GM19324 (cell line): ENCODE results near the gene KAT6B.
A peak's percentile ranks its signal among the peaks of the same experiment; 100 is the strongest.

Experiments
- ATAC-seq: cut with Tn5 transposase; IDR thresholded peaks from one replicate; pipeline ENCODE4 v1.9.1; 2021; ENCODE audit warnings: mild to moderate bottlenecking, moderate library complexity; ENCODE audit not compliant: unreplicated experiment, low FRiP score

Gene KAT6B

GRCh38 chr10:74822521-74823089, 3.8 kb upstream of the KAT6B start:
- ATAC-seq, result no peak

DNA sequence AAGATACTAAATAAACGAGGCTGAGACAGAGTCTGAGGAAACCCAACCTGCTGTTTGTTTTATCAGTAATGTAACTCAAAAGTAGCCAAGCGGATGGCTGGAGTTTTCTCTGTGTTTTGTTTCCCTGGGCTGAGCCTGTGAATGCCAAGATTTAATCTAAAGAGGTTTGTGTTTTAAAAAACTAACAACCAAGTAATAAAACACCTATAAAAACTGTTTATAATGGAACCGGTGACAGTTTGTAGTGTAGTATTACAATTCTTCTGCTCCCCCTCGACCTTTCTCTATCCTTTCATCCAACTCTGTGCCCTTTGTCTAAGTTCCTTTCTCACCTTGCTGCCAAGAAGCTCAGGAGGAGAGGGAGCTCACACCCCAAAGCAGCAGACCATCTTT, 2.6 kb upstream of the KAT6B start:
- ATAC-seq, result no peak

GRCh38 chr10:74824184-74824899, 2.1 kb upstream of the KAT6B start:
- no peak for ATAC-seq

DNA sequence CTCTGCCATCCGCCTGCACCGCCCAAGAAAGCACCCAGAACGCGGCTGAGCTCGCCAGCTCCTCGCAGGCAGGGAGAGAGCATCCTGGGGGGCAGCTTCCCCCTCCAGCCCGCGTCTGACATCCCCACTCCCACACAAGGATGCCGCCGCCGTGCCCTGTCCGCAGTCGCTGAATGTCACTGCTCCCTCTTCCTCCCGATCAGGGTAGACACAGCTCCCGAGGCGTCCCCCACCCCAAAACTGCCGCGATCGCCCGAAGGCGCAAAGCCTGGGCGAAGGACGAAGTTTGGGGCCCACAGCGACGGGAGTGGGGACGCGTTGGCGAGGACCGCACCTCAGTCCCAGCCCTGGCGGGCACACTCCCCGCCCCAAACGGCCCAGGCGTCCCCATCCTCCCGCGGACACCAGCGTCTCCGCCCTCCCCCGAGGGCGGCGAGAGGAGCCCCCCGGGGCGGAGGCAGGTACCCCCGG, 1.5 kb upstream of the KAT6B start:
- ATAC-seq, result no peak

GRCh38 chr10:74825371-74826141, 844 bp upstream of the KAT6B start:
- peak; percentile 10 for ATAC-seq

GRCh38 chr10:74827045-74827441, 643 bp downstream of the KAT6B start:
- ATAC-seq, result no peak

- ATAC-seq, result no peak
Measured at GRCh38 chr10:74827694-74828093, 1.3 kb downstream of the KAT6B start.

GRCh38 chr10:74828946-74829345, 2.5 kb downstream of the KAT6B start:
- ATAC-seq, result no peak

DNA sequence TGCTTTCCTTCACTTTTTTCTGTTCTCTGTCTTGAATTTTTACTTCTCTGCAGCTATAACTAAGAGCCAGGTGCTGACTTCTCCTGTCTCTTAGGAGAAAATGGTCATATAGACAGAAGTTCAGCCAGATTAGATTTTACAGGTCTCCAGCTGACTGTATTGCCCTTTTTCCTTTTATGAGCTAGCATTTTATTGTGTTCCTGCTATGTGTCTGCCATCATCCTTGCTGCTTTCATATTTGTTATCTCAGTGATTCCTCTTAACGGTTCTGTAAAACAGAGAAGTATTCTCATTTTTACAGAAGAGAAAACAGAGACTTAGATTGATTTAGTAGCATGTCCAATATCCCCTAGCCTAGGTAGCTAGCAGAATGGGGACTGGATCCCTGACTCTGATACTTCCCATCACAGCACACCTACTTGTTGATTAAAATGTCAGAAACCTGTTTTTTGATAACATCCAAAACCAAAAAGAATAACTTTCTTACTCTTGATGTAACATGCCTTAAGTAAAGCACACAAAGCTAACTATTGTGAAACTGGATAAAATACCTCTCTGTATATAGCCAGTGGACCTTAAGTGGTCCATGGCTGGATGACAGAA, 5.2 kb downstream of the KAT6B start:
- ATAC-seq, result no peak

GRCh38 chr10:74835963-74836362, 9.6 kb downstream of the KAT6B start:
- ATAC-seq, result no peak

DNA sequence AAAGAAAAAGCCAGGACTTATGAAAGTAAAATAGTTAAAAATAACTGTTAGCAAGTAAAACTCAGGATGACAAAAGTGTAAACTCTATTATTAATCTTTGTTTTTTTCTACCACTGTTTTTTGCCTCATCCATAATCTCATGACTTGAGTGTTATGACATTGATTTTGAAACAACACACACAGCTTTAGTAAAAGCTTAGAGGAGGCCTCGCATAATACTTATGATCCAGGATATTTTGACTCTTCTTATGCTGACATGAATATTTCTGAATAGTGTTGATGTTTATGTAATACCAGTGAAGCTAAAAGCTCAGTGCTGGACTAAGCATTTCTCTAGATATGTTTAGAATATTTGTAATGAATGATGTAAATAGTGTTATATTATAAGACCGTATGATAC, 10.5 kb downstream of the KAT6B start:
- no peak for ATAC-seq

- ATAC-seq, result no peak
Measured at GRCh38 chr10:74837743-74838142, 11.3 kb downstream of the KAT6B start.

- no peak for ATAC-seq
Measured at GRCh38 chr10:74839708-74840107, 13.3 kb downstream of the KAT6B start.

GRCh38 chr10:74841265-74841973, 15.0 kb downstream of the KAT6B start:
- no peak for ATAC-seq

- ATAC-seq, result no peak
Measured at GRCh38 chr10:74842301-74842954, 16.0 kb downstream of the KAT6B start.

- no peak for ATAC-seq
Measured at GRCh38 chr10:74846958-74847357, 20.6 kb downstream of the KAT6B start.

DNA sequence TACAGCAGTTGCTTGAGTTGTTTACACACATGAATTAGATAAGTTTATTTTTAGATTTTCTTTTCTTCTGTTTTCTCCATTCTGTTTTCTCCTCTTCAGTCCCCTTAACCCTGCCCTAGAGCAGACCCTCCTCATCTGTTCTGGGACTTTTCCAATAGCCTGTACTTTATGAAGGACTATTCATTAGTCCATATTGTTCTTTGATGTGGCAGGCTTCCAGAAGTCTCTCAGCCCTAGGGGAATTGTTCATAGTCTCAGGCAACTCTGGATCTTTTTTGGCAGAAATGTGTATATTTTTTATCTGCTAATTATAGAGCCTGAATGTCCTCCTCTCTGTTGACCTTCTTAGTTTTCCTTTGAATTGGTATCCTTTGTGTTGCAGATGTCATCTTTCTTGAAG, 25.4 kb downstream of the KAT6B start:
- ATAC-seq, result no peak

DNA sequence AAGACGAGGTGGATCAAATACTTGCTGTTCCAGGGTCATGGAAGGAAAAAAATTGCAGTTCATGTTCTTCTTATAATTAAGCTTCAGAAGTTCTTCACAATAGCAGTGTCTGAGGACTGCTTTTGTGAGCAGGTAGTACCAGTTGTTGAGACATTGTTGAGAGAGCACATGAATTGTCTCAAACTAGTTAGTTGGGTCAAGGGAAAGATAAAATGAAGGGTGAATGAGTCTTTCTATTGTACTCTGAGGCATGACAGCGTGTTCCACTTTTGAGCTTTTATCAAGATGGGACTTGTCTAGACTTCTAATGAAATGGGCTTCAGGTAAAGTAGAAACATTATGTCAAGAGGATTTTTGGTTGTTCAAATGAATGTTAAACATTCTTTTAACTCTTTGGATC, 26.0 kb downstream of the KAT6B start:
- ATAC-seq, result no peak

- no peak for ATAC-seq
Measured at GRCh38 chr10:74854610-74855009, 28.2 kb downstream of the KAT6B start.

DNA sequence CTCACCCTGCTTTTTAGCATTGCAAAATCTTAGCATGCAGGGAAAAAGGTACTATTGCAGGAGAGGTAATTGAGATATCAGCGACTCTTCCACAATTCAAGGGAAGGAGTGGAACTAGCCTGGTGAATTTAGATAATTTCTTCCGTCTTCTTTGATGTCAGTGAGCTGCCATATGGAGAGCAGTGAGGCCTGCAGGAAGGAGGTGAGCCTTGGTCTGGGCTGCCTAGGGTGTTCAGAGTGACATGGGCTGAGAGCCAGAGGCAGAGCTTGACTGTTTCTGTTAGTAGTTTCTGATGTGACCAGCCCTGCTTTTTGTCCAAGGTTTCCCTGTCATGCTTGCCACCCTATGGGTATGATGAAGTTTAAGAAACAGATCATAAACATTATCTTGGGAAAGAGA, 28.6 kb downstream of the KAT6B start:
- no peak for ATAC-seq
